Measurements from ENCODE around the gene GSTT4. TPM values are rescaled to one million over a fixed set of nuclear protein-coding genes. Genes with fewer than 3 reads are reported as not detected.
"Not testable (repeated sequence)": the region's sequence is repeated elsewhere in the genome, so short reads cannot be mapped to it uniquely, and the experiment has no call there.

Gene GSTT4
- total RNA-seq, 1 experiment from 2014 or later, result not detected

- H3K4ac ChIP-seq (ENCODE audit: low read depth, low read length); H2AFZ ChIP-seq (ENCODE audit: low read length); H3K23ac ChIP-seq (ENCODE audit: insufficient read length, low read depth, low read length); H2BK20ac ChIP-seq (ENCODE audit: low read depth, low read length, poor library complexity, severe bottlenecking); H3K27me3 ChIP-seq (ENCODE audit: insufficient read depth, low read length); H3K36me3 Mint-ChIP-seq (ENCODE audit: insufficient read depth in 1 of 3, low read depth in 3 of 3); H3K4me1 ChIP-seq (ENCODE audit: insufficient read depth, low read length); H3K56ac ChIP-seq (ENCODE audit: insufficient read length, low read depth, low read length); H3K9ac ChIP-seq (ENCODE audit: extremely low read depth, insufficient read length, low read length); H2BK120ac ChIP-seq (ENCODE audit: low read depth, low read length, poor library complexity, severe bottlenecking); H2BK5ac ChIP-seq (ENCODE audit: insufficient read length, low read length); H4K20me1 ChIP-seq (ENCODE audit: control insufficient read depth, insufficient read depth, insufficient read length); H3K18ac ChIP-seq (ENCODE audit: insufficient read length, low read depth, low read length); H2BK12ac ChIP-seq (ENCODE audit: insufficient read length, low read depth, low read length); H3K23me2 ChIP-seq (ENCODE audit: insufficient read length, low read depth, low read length, poor library complexity, severe bottlenecking); H3T11ph ChIP-seq (ENCODE audit: low read length); H3K79me1 ChIP-seq (ENCODE audit: insufficient read depth, low read depth, low read length, poor library complexity, severe bottlenecking); H2BK15ac ChIP-seq (ENCODE audit: low read depth, low read length); H3K9me3 ChIP-seq (ENCODE audit: control insufficient read depth, low read depth, low read length); H2AK5ac ChIP-seq (ENCODE audit: insufficient read length, low read length); H3K27me3 Mint-ChIP-seq (ENCODE audit: low read depth); H3K79me2 ChIP-seq (ENCODE audit: insufficient read depth, low read length); H4K91ac ChIP-seq (ENCODE audit: insufficient read length, low read depth, low read length); H4K5ac ChIP-seq (ENCODE audit: insufficient read length, low read depth, low read length); H4K8ac ChIP-seq (replicated peaks; ENCODE audit: insufficient read length, low read depth, low read length); H3K9me3 Mint-ChIP-seq; H3K14ac ChIP-seq (ENCODE audit: insufficient read depth, low read length): not testable (repeated sequence)
- WGBS (ENCODE audit: extremely low coverage, insufficient read length, low lambda C conversion rate), result no CpG with 5 or more reads among the region's 12 CpGs
- TF ChIP-seq CTCF (conservative IDR thresholded peaks at IDR 0.05), result peak; percentile 87
- Mint-ChIP-seq H3K4me3 (peak overlapping the region; percentile 58 to 76), H3K27ac (peak overlapping the region; percentile 98 to 99 (median 99)), H3K4me1 (peaks cover 31 to 32% of the 10 kb centered on the region in 2 experiments)
- peak; percentile 92 for DNase-seq
- Histone ChIP-seq H3K27ac (ENCODE audit: insufficient read length, low read depth, low read length) (peak overlapping the region; percentile 46), H3K4me2 (ENCODE audit: insufficient read depth, insufficient read length, low read length) (peak overlapping the region; percentile 2)
Measured at GRCh38 chr22:23956301-23956900, 48.9 kb downstream of the GSTT4 start.

- H3T11ph ChIP-seq (ENCODE audit: low read length); H3K9me3 ChIP-seq (ENCODE audit: control insufficient read depth, low read depth, low read length); H3K79me2 ChIP-seq (ENCODE audit: insufficient read depth, low read length); H4K91ac ChIP-seq (ENCODE audit: insufficient read length, low read depth, low read length); H2AK5ac ChIP-seq (ENCODE audit: insufficient read length, low read length); H3K36me3 Mint-ChIP-seq (ENCODE audit: insufficient read depth in 1 of 3, low read depth in 3 of 3); H3K27me3 ChIP-seq (ENCODE audit: insufficient read depth, low read length); H3K27me3 Mint-ChIP-seq (ENCODE audit: low read depth); H2BK120ac ChIP-seq (ENCODE audit: low read depth, low read length, poor library complexity, severe bottlenecking); H2BK20ac ChIP-seq (ENCODE audit: low read depth, low read length, poor library complexity, severe bottlenecking); H3K56ac ChIP-seq (ENCODE audit: insufficient read length, low read depth, low read length); H4K20me1 ChIP-seq (ENCODE audit: control insufficient read depth, insufficient read depth, insufficient read length); H4K8ac ChIP-seq (replicated peaks; ENCODE audit: insufficient read length, low read depth, low read length); H2BK12ac ChIP-seq (ENCODE audit: insufficient read length, low read depth, low read length); H3K9ac ChIP-seq (ENCODE audit: extremely low read depth, insufficient read length, low read length); H3K4ac ChIP-seq (ENCODE audit: low read depth, low read length); H2BK15ac ChIP-seq (ENCODE audit: low read depth, low read length); H3K79me1 ChIP-seq (ENCODE audit: insufficient read depth, low read depth, low read length, poor library complexity, severe bottlenecking); H2BK5ac ChIP-seq (ENCODE audit: insufficient read length, low read length); H3K23me2 ChIP-seq (ENCODE audit: insufficient read length, low read depth, low read length, poor library complexity, severe bottlenecking); H3K14ac ChIP-seq (ENCODE audit: insufficient read depth, low read length); H3K27ac ChIP-seq (ENCODE audit: insufficient read length, low read depth, low read length); H4K5ac ChIP-seq (ENCODE audit: insufficient read length, low read depth, low read length); H3K18ac ChIP-seq (ENCODE audit: insufficient read length, low read depth, low read length); H2AFZ ChIP-seq (ENCODE audit: low read length); H3K23ac ChIP-seq (ENCODE audit: insufficient read length, low read depth, low read length); H3K4me1 ChIP-seq (ENCODE audit: insufficient read depth, low read length); H3K9me3 Mint-ChIP-seq: not testable (repeated sequence)
- WGBS (ENCODE audit: extremely low coverage, insufficient read length, low lambda C conversion rate), result no CpG with 5 or more reads among the region's 8 CpGs
- peak overlapping the region; percentile 58 to 76; a peak in 4 of 5 replicates for H3K4me3 Mint-ChIP-seq
- H3K4me2 ChIP-seq (ENCODE audit: insufficient read depth, insufficient read length, low read length), result peak overlapping the region; percentile 2
- peaks cover 33% of the 10 kb centered on the region in 2 experiments for H3K4me1 Mint-ChIP-seq
- H3K27ac Mint-ChIP-seq, result peak overlapping the region; percentile 59 to 99 (median 98)
- DNase-seq, result peak; percentile 29
Measured at GRCh38 chr22:23955886-23956285, 49.4 kb downstream of the GSTT4 start.
